Measurements from ENCODE around the gene FHOD3.

DNA sequence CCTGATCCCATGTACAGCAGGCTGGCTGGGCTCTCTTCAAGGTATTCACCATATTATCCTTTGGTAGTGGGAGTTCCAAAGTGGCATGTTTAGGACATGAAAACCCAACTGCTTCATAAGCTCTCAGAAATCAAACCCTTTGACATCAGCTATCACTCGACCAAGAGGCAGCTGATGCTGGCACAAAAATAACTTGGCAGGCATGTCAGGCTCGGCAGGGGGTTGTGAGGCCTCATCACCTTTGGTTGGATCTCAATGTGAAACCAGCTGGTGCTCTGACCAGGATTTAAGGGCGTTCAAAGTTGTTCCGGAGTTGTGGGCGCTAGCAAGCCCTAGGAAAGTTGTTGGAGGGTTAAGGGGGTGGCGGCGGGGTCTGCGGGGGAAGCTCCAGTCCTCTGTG, 171.9 kb downstream of the FHOD3 start:
- TF ChIP-seq POLR2A (IDR thresholded peaks at IDR 0.05; ENCODE audit: low read depth, low read length) = no peak
- TF ChIP-seq POLR2AphosphoS5 (IDR thresholded peaks at IDR 0.05; ENCODE audit: low read depth, low read length) = no peak

Measured in GM12891 (cell line).